GM10248 (cell line): Measurements from ENCODE around the gene ANXA5.

Experiments used
- CTCF ChIA-PET: fragments of 300-600 bp; sonication (Branson Sonifier 250); formaldehyde crosslinking; extraction: SDS; loops from one replicate; lab custom pipeline; 2021; ENCODE audit warnings: antibody characterized with exemption; lab: Yijun Ruan, JAX
- POLR2A ChIA-PET: fragments of 350-650 bp; sonication (Branson Sonifier 250); formaldehyde crosslinking; extraction: SDS; loops from one replicate; lab custom pipeline; 2020; ENCODE audit warnings: antibody characterized with exemption; lab: Yijun Ruan, JAX
- DNase-seq: peaks from one replicate; pipeline ENCODE4 v3.0.0; 2012; ENCODE audit errors: extremely low spot score
- TF ChIP-seq, protein P1 (sequence below): IDR thresholded peaks from 2 replicates; pipeline ENCODE4 v1.5.1; 2012; ENCODE audit warnings: mild to moderate bottlenecking, low read depth; ENCODE audit errors: extremely low read depth, missing control alignments, control extremely low read depth

Gene ANXA5

DNA sequence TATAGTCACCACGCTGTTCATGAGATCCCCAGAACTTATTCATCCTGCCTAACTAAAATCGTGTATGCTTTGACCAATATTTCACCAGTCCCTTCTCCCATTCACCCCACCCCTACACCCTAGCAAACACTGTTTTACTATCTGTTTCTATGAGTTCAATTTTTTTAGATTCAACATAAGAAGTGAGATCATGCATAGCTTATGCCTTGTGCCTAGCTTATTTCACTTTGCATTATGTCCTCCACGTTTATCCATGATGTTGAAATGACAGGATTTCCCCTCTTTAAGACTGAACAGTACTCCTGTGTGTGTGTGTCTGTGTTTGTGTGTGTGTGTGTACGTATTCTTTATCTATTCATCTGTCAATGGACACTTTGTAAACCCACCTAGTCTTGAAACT is 16.8 kb downstream of the ANXA5 start:
- no peak for DNase-seq
- ChIA-PET POLR2A (no interaction called here), CTCF (interaction anchor here (0.6 to 6.2 kb wide), 5 partner anchors 9 to 1817 kb away, joined by 3 to 28 read pairs (median 4); no protein-coding TSS in a partner anchor)
- TF ChIP-seq, protein P1, sequence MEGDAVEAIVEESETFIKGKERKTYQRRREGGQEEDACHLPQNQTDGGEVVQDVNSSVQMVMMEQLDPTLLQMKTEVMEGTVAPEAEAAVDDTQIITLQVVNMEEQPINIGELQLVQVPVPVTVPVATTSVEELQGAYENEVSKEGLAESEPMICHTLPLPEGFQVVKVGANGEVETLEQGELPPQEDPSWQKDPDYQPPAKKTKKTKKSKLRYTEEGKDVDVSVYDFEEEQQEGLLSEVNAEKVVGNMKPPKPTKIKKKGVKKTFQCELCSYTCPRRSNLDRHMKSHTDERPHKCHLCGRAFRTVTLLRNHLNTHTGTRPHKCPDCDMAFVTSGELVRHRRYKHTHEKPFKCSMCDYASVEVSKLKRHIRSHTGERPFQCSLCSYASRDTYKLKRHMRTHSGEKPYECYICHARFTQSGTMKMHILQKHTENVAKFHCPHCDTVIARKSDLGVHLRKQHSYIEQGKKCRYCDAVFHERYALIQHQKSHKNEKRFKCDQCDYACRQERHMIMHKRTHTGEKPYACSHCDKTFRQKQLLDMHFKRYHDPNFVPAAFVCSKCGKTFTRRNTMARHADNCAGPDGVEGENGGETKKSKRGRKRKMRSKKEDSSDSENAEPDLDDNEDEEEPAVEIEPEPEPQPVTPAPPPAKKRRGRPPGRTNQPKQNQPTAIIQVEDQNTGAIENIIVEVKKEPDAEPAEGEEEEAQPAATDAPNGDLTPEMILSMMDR: no peak

DNA sequence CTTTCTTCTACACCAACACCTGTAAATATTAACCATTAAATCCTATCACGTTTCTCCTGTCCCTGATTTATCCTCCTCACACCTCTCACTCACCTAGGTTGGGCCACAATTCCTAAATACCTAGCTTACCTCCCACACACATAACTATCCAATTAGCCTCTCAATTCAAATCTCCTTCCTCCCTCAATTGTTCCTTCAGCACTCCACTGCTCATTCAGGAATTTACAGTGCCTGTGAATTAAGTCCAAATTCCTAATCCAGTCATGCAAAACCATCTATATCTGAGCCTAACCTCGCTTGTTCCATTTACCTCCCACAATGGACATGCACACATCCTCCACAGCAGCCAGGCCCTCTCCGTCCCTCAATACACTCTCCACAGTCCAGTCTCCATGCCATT is 17.5 kb downstream of the ANXA5 start:
- ChIA-PET POLR2A (no interaction called here), CTCF (interaction anchor here (1.7 to 6.2 kb wide), 3 partner anchors 9 to 46 kb away, joined by 4 to 28 read pairs (median 5); no protein-coding TSS in a partner anchor)

DNA sequence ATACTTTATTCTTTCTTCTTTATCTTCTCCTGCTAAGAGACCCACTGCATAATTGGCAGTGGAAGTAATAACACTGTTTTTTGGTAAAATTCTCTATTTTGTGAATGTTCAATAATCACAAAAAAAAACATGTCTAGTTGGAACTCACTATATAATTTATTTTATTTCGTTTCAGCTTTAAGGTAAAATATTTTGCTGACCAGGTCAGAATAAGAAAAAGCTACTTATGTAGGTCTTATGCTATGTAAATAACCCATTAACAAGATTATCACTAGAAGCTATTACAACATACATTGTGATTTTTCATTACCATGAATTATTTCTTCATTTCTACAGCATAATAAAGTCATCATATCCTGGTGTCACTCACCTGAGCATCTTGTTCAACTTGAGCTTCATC is 19.3 kb downstream of the ANXA5 start:
- POLR2A ChIA-PET: no interaction called here
- no peak for DNase-seq
- TF ChIP-seq, protein P1: no peak
- CTCF ChIA-PET: interaction anchor here (2.1 to 6.2 kb wide), 2 partner anchors 9 to 48 kb away, joined by 5 to 28 read pairs; no protein-coding TSS in a partner anchor

More for the DNA sequence above, 17.5 kb downstream of the ANXA5 start:
- TF ChIP-seq, protein P1: no peak
- DNase-seq: no peak

GRCh38 chr4:121676345-121677075 is 20.3 kb downstream of the ANXA5 start:
- CTCF ChIA-PET: interaction anchor here (0.8 to 1.3 kb wide), 3 partner anchors 8 to 306 kb away, joined by 3 to 7 read pairs (median 4); no protein-coding TSS in a partner anchor
- TF ChIP-seq, protein P1: no peak
- POLR2A ChIA-PET: no interaction called here

GRCh38 chr4:121675715-121676114 is 21.1 kb downstream of the ANXA5 start:
- DNase-seq: no peak
- ChIA-PET CTCF (interaction anchor here (1.2 to 1.3 kb wide), 2 partner anchors 9 kb away, joined by 4 to 7 read pairs; no protein-coding TSS in a partner anchor), POLR2A (no interaction called here)
- TF ChIP-seq, protein P1: no peak

More at GRCh38 chr4:121676345-121677075, 20.3 kb downstream of the ANXA5 start:
- DNase-seq: no peak

- POLR2A ChIA-PET: no interaction called here
- TF ChIP-seq, protein P1: no peak
- DNase-seq: no peak
- CTCF ChIA-PET: no interaction called here
These were observed 22.1 kb downstream of the ANXA5 start for GRCh38 chr4:121674696-121675095.
